Kidney (tissue), 14 donors: Measurements from ENCODE around the gene RTF1. TPM values are rescaled to one million over a fixed set of nuclear protein-coding genes. Genes with fewer than 3 reads are reported as not detected.

ENCODE experiments used
- DNase-seq, 5 donors: peaks; one replicate each; pipeline ENCODE4 v3.0.0-alpha.2; 2013 to 2020
- FAIRE-seq: peaks from 2 replicates; lab custom pipeline; 2012; peaks lifted over from hg19 to GRCh38; lab: Jason Lieb, UNC
- H3K27ac ChIP-seq, 2 donors: one replicate each; pipeline ENCODE4 v1.7.0; 2013; ENCODE audit warnings: low read depth in 2 of 2, low read length in 2 of 2, inconsistent platforms in 1 of 2
- H3K27me3 ChIP-seq: one replicate; pipeline ENCODE4 v1.7.1; 2013; ENCODE audit warnings: low read length, inconsistent platforms; ENCODE audit not compliant: control insufficient read depth, insufficient read depth
- H3K36me3 ChIP-seq, 3 donors: one replicate each; pipeline versions ENCODE4 v1.7.0 to v1.7.1; 2013; ENCODE audit warnings: low read length in 3 of 3, control low read depth in 1 of 3, inconsistent platforms in 1 of 3; ENCODE audit not compliant: insufficient read depth in 3 of 3, control insufficient read depth in 2 of 3
- H3K4me1 ChIP-seq, 3 donors: one replicate each; pipeline versions ENCODE4 v1.7.0 to v1.7.1; 2013; ENCODE audit warnings: low read length in 3 of 3, inconsistent platforms in 1 of 3, low read depth in 1 of 3; ENCODE audit not compliant: control insufficient read depth in 2 of 3, insufficient read depth in 2 of 3
- H3K4me3 ChIP-seq, 3 donors: one replicate each; pipeline versions ENCODE4 v1.7.0 to v1.8.1; 2013; ENCODE audit warnings: low read length in 3 of 3, control low read depth in 1 of 3, inconsistent platforms in 1 of 3
- H3K9ac ChIP-seq, 3 donors: one replicate each; pipeline versions ENCODE4 v1.7.0 to v1.7.1; 2013; ENCODE audit warnings: low read length in 3 of 3, control low read depth in 1 of 3, inconsistent platforms in 1 of 3
- H3K9me3 ChIP-seq, 3 donors: one replicate each; pipeline versions ENCODE4 v1.7.0 to v1.7.1; 2013; ENCODE audit warnings: low read length in 3 of 3, control low read depth in 1 of 3, inconsistent platforms in 1 of 3; ENCODE audit not compliant: control insufficient read depth in 2 of 3, insufficient read depth in 1 of 3
- CTCF ChIP-seq: IDR thresholded peaks from 3 replicates; pipeline ENCODE4 v1.5.1; 2012; ENCODE audit warnings: mild to moderate bottlenecking, moderate library complexity, borderline replicate concordance; ENCODE audit not compliant: insufficient read depth; ENCODE audit errors: extremely low read depth
- intact Hi-C: fragments of 100-400 bp; cut with DNase I; formaldehyde crosslinking; loops from one replicate; pipeline ENCODE4 v1.11.1; 2022
- polyA plus RNA-seq: library from polyadenylated mRNA; stranded (reverse); fragments of 350-450 nt; fragmentation: Illumina TruSeq; extraction: RNeasy Lipid Tissue Mini Kit (QIAGEN cat#74804); gene quantifications from one replicate; pipeline ENCODE4 v1.2.3, GENCODE V29; 2014; ENCODE audit warnings: low read depth, low replicate concordance; ENCODE audit not compliant: insufficient read depth
- total RNA-seq: library from RNA; stranded (reverse); fragmentation: NEBNext Ultra II Directional; extraction: Animal tissue kit (Norgen Biotek cat#: 25700); gene quantifications from one replicate; pipeline ENCODE4 v1.2.1, GENCODE V29; 2021
- donor health status: control.
- donor health status: control.
- donor health status: control.
- donor health status: control.
- donor health status: control.
- donor health status: DM: yes; HTN: yes; CAD: no.
- donor health status: Normal renal cell carcinoma (clear cell type).

Gene RTF1
- total and polyA plus RNA-seq, 2 donors from 2014 or later = 14.8 to 29.7 TPM

GRCh38 chr15:41499109-41499851 is 82.4 kb downstream of the RTF1 start:
- no peaks in the 10 kb centered on the region for H3K9me3 ChIP-seq
- H3K27me3 ChIP-seq = peaks cover 20% of the 10 kb centered on the region
- H3K9ac ChIP-seq = no peak overlapping the region
- intact Hi-C loops = no loop called here
- DNase-seq (no peak), FAIRE-seq (no peak)
- H3K4me3 ChIP-seq = no peak overlapping the region
- H3K4me1 ChIP-seq = peaks cover 0 to 19% (median 0%) of the 10 kb centered on the region in 3 donors
- no peaks in the 10 kb centered on the region for H3K36me3 ChIP-seq
- TF ChIP-seq CTCF = no peak
- H3K27ac ChIP-seq = no peak overlapping the region

- H3K9me3 ChIP-seq = no peaks in the 10 kb centered on the region
- DNase-seq (peak in 4 of 5 donors; percentile 67 to 72 (median 70)), FAIRE-seq (no peak)
- H3K9ac ChIP-seq = no peak overlapping the region
- H3K4me3 ChIP-seq = peak overlapping the region in 1 of 3 donors; percentile 20
- peaks cover 0 to 11% (median 0%) of the 10 kb centered on the region in 3 donors for H3K4me1 ChIP-seq
- no peaks in the 10 kb centered on the region for H3K36me3 ChIP-seq
- peaks cover 20% of the 10 kb centered on the region for H3K27me3 ChIP-seq
- TF ChIP-seq CTCF = no peak
- no peak overlapping the region for H3K27ac ChIP-seq
- intact Hi-C loops = no loop called here
Observed at GRCh38 chr15:41501191-41501917, 84.5 kb downstream of the RTF1 start.

- Histone ChIP-seq H3K27me3 (peaks cover 15% of the 10 kb centered on the region), H3K9me3 (no peaks in the 10 kb centered on the region), H3K4me1 (peaks cover 0 to 11% (median 0%) of the 10 kb centered on the region in 3 donors), H3K4me3 (peak overlapping the region in 1 of 3 donors; percentile 27), H3K36me3 (no peaks in the 10 kb centered on the region), H3K9ac (no peak overlapping the region), H3K27ac (no peak overlapping the region)
- DNase-seq = peak in 3 of 5 donors; percentile 13 to 16 (median 16)
- no peak for FAIRE-seq
- TF ChIP-seq CTCF = no peak
- intact Hi-C loops = no loop called here
Observed at GRCh38 chr15:41501931-41502794, 85.3 kb downstream of the RTF1 start.
